ENCODE results near the gene POLR2L.

Gene POLR2L

DNA sequence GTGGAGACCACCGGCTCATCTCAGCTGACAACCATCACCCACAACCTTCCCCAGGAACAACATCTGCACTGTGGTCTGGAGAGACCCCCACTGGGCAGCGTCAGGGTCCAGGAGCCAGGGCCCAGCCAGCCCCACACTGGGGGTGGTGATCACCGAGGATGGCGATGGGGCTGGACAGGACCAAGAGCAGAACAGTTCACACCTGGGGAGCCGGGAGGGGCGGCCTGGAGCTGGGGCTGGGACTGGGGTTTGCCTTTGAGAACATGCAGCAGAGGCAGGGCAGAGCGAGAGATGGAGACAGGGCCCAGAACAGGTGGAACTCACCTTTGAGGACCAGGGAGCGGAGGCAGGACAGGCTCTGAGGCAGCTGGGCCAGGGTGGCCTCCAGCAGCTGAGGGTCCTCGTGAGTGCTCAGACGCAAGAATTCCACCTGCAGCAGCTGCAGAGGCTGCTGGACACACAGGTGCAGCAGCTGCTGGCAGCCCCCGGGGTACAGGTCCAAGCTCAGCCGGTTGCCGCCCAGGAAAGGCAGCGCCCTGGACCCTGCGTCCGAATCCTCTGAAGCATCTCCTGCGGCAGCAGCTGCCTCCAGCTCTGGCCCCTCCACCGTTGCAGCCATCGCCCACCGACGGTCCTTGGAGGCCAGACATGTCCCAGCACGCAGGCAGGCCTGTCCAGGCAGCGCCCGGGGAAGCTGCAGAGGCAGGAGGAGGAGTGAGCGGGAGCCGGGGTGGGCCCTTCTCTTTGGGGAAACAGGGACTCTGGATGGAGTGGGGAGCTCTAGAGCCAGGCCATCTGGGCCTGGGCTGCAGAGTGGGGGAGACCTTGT lies 38.3 kb downstream of the POLR2L start:
- no peak for DNase-seq
- intact Hi-C loops (cut with DNase I) = no loop called here

DNA sequence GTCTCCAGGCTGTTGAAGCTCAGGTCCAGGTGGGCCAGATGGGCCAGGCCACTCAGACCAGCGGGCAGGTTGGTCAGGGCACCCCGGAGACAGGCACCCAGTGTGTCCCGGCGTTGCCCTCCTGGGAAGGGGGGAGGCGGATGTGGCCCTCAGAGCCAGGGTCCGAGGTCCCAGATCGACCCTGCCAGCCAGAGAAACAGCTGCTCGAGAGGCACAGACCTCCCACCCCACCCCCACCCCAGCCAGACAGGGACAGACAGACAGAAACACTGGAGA lies 38.9 kb downstream of the POLR2L start:
- DNase-seq = no peak
- intact Hi-C loops (cut with DNase I) = no loop called here

DNA sequence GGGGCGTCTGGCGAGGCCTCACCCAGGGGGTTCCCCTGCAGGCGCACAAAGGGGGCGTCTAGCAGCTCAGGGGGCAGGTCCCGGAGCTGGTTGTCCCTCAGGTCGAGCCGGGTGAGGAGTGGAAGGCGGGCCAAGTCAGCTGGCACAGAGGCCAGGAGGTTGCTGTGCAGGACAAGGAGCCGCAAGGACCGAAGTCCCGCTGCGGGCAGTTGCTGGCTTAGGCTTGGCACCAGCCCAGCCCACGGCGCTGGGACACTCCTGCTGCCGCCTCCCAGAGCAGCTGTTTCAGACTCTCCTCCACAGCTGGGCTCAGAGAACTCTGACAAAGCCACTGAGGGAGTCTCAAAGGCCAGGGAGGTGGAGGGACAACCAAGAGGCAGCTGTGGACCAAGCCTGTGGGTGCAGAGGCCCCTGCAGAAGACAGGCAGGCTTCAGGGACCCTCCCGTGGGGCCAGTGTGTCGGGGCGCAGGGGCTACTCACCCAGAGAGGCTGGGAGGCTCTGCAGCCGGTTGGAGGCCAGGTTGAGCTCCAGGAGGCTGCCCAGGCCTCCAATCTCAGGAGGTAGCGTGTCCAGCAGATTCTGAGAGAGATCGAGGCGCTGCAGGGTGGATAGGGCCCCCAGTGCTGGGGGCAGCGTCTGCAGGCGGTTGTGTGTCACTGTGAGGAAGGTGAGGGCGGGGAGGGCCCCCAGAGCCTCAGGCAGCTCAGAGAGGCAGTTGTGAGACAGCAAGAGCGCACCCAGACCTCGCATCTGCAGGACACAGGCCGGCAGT lies 39.4 kb downstream of the POLR2L start:
- no peak for DNase-seq
- intact Hi-C loops (cut with DNase I) = no loop called here

DNA sequence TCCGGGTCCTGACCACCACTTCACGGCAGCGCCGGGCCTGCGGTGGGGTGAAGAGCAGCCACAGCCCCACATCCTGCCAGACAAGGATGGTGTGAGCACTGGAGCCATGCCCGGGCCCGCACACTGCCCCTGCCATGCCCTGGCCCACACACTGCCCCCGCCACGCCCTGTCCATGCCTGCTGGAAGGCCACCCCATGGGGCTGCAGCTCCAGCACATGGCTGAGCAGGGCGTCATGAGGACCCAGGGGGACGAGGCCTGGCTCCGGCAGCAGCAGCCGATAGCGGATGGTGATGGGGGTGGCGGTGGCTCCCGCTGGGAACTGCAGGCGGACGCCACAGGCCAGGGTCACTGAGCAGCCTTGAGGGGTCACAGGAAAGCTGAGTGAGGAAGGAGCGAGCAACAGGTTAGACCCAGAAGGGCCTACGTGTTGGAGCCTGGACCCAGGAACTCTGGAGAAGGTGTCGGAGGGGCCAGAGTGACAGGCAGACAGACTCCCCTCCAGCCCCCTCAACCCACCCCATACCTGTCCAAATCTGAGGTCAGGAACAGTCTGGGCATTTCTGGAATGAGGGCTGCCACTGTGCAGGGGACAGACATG lies 40.2 kb downstream of the POLR2L start:
- intact Hi-C loops (cut with DNase I) = no loop called here
- DNase-seq = no peak

DNA sequence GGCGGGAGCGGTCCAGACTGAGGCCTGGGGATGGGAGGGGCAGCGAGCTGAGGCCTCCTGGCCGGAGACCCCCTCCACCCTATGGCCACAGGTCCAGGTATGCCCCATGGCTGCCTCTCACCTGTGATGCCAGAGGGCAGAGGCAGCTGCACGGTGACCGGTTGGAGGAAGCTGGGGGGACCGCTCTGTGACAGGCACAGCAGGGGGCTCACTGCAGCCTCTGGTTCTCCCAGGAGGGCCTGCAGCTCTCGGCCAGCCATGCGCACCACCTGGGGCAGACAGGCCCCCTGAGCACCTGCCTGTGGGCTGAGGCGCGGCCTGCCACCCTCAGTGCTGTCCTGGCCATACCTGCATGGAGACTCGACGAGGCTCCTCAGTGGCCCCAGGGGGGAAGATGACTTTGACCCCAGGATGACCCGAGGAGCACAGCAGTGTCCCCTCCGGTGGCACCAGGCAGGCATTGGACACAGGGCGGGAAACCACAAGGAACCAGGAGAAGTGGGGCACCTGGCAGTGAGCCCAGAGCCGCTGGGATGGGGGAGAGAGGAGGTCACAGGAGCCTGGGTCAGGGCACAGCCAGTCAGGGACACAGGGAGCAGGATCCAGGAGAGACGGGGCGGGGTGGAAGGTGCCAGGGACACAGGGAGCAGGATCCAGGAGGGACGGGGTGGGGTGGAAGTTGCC lies 41.1 kb downstream of the POLR2L start:
- no peak for DNase-seq
- intact Hi-C loops (cut with DNase I) = no loop called here

DNA sequence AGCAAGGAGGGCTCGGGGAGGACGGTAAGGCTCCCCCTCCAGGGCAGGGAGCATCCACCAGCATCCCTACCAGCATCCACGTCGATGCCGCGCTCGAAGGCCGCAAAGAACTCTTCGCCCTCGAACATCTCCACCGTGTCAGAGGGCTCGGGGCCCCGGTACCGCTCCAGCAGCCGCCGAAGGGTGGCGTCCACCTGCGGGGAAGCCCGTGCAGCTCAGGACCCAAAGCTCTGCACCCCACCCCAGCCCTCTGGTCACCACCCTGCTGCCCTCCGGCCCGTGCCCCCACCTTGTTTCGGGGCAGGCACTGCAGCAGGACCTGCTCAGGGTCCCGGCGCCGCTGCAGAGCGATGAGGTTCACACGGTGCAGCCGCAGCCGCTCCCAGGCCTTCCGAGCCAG lies 41.9 kb downstream of the POLR2L start:
- DNase-seq = no peak
- intact Hi-C loops (cut with DNase I) = no loop called here

DNA sequence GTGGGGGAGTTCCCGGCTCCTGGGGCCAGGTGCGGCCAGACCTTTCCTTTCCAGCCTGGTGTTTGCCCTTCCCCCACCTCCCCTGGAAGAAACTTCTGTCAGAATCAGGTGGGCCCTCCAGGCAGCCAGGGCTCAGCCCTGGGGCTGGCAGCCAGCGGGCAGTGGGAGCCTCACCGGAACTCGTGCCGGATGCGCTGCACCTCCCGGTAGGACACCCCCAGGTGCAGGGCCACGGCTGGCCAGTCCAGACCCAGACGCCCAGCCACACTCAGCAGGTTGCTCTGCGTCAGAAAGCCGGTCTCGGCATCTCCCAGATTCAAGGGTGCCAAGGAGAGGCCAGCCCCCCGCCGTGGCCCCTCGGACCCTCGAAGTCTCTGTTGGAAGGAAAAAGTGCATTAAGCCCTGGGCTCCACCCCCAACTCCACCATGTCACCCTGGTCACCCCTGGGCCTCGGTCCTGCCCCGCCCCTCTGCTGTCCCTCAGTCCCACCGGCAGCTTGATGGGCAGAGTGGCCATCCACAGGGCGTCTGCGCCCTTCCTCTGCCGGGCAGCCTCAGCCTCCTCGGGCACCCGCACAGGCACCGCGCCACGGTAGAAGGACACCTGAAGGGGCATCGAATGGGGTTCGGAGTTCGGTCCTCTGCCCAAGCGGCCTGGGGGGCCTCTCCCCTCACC lies 42.5 kb downstream of the POLR2L start:
- peak in 1 of 42 donors; percentile 34 for DNase-seq
- intact Hi-C loops (cut with DNase I) = loop anchor here (5.0 kb wide), 1 partner anchor 72 kb away; no protein-coding TSS in a partner anchor

DNA sequence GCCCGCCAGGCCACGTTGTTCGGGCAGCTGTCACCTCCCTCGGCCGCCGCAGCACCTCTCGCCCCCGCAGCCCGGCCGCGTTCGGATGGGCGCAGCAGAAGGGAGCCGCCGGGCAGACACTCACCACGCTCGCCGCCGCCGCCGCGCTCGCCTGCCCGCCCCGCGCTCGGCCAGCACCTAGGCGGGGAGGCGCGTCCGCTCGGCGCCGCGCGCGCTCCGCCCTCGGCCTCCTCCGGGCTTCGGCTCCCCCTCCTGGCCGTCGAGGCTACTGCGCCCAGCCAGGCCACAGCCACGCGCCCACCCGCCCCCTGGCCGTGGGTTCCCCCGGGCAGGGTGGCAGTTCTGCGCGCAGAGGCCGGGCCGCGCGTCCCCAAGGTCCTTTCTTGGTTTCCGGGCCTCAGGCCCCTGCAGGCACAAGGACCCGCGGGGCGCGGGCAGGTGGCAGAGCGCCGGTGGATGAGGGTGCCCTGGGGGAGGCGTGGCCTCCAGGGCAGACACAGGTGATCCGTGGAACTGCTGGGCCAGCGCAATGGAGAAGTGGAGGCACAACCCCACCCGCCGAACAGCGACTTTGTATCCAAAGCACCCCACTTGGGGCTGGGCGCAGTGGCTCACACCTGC lies 44.1 kb downstream of the POLR2L start, which contains the start of gene SLC25A22:
TSS of gene SLC25A22 (minus strand) at position 189 of the 621 bp plus-strand sequence. CDS start 3,275 bp downstream, outside the sequence.
- intact Hi-C loops (cut with DNase I) = loop anchor here (5.0 kb wide), 1 partner anchor 71 kb away; no protein-coding TSS in a partner anchor
- peak in 40 of 42 donors; percentile 62 to 91 (median 82) for DNase-seq

DNA sequence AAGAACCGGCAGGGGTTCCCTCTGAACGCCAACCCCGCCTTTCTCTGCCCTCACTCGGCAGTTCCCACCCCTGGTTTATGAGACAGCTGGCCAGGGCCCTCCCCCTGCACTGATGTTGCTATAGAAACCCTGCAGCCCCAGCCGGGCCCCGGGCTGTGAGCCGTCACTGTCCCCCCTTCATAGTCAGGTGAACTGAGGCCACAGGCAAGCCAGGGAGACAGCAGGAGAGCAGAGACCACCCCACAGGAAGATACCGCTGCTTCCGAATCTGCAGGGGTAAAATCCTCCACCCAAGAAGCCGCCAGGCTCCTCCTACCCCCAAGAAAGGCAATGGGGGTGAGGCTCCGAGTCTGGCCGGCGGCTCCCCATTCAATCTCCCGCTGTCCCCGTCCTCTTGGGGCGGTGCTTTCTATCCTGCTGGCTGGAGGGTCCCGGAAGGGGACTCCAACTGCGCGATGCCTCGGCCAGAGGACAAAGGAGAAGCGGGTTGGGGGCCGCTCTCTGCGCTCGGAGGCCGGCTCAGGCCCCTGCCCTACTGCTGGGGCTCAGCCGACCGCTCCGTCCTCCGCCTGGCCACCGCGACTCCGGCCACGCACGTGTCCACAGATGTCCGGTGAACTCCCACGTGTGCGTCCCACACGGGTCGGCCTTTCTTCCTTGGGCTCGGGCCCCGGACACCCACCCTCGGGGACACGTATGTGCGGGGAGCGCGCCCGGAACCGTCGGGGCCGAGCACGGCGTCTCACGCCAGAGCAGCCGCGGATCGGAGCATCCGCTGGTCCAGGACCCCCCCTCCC lies 44.8 kb downstream of the POLR2L start:
- DNase-seq = peak; percentile 58 to 87 (median 78)
- intact Hi-C loops (cut with DNase I) = loop anchor here (5.0 kb wide), 1 partner anchor 70 kb away; no protein-coding TSS in a partner anchor

DNA sequence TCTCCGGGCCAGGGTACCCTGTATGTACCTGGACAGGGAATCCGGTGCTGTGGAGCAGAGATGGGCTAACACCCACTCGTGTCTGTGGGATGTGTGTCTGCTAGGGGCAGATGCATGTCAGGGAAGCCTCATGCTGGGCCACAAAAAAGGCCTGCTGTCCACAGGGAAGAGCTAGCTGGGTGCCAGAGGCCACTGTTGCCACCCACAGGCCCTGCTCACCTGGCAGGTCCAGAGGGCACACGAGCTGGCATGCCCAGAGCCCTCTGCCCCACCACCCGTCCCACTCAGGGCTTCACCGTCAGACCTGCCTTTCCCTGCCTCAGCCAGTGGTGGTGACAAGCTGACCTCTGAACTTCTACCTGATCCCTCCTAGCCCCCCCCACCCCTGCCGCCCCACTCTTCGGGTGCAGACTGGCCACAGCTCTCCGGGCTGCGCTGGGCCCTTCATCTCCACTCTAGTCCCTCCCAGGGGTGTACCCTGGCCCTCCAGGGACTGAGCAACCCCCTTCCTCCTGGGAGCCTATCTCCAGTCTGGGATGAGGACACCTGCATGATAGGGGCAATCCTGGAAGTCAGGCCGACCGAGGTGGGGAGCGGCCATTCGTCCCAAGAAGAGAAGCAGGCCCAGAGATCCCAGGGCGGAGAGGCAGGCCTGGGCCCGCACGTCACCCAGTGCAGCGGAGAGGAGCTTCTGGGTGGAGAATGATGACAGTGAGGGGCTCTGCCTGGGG lies 45.6 kb downstream of the POLR2L start:
- intact Hi-C loops (cut with DNase I) = loop anchor here (5.0 kb wide), 1 partner anchor 69 kb away; no protein-coding TSS in a partner anchor
- DNase-seq = peak in 1 of 42 donors; percentile 38

DNA sequence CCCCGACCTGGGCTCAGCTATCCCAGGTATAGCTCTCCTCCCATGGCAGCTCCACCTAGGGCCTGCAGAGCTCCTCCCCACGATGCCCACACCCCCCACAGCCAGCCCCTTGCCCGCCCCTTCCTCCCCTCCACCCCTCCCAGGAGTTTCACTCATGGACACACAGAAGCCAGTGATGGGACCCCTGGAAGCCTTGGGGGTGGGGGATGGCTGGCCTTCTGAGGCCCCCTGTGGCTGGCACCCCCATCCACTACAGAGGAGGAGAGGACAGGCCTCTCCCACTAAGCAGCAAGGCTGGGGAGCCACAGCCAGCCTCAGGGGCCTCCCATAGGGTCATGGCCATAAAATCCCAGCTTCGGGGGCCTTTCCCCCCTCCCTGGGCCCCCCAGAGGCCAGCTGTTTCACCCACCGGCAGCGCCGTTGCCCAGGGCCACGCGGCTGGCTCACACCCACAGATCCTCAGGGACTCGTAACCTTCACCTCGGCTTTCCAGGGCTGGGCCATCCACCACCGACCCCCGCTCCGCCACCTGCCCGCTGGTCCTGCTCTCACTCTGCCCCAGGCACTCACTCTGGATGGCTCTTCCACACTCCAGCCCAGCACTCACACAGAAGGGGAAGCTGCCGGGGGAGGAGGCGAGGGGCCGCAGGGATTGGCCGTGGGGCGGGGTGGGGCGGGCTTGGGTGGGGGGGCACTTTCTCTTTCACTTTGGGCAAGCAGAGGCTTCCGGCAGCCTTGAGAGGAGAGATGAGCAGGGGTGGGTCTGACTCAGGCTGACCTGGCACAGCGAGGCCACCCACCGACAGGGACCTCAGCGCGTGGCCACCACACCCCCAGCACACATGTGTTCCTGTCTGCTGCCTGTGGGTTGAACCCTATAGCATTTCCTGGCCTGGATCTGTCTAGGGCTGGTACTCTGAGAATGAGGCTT lies 46.4 kb downstream of the POLR2L start:
- DNase-seq = peak in 26 of 42 donors; percentile 42 to 75 (median 58)
- intact Hi-C loops (cut with DNase I) = loop anchor here (5.0 kb wide), 1 partner anchor 69 kb away; no protein-coding TSS in a partner anchor

DNA sequence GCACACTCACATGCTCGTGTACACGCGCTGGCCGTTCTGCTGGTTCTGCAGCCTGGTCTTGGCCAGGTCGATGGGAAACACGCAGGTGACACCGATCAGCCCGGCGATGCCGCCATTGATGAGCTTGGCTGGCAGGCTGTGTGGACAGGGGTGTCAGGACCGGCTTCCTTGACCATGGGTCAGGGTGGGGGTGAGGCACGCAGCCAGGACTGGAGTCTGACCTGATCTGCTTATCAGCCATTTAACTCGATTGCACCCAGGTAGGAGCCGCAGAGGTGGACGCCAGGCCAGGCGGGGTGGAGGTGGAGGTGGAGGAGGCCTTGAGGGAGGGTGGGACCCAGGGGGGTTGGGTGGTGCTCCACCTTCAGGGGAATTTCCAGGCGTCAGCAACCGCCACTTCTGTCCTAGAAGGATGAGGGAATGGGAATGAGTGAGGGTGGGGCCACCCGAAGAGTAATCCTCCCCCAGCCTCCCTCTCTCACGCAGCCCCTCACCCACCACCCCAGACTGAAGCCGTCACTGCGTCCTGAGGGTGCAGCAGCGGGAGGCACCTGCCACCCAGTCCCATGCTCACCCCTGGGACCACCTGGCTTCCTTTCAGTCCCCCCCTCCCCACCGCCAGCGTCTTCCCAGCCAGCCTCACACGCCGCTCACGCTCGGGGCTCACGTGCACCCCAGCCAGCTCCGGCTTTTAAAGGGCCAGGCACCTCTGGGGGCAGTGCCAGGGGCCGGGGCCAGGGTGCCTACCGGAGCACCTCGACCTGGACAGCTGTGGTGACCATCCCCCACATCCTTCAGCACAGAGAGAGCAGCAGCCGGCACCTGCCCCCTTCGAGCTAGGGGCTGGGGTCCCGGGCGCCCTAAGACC lies 47.3 kb downstream of the POLR2L start:
- peak in 24 of 42 donors; percentile 41 to 80 (median 66) for DNase-seq
- intact Hi-C loops (cut with DNase I) = loop anchor here (5.0 kb wide), 1 partner anchor 68 kb away; no protein-coding TSS in a partner anchor

DNA sequence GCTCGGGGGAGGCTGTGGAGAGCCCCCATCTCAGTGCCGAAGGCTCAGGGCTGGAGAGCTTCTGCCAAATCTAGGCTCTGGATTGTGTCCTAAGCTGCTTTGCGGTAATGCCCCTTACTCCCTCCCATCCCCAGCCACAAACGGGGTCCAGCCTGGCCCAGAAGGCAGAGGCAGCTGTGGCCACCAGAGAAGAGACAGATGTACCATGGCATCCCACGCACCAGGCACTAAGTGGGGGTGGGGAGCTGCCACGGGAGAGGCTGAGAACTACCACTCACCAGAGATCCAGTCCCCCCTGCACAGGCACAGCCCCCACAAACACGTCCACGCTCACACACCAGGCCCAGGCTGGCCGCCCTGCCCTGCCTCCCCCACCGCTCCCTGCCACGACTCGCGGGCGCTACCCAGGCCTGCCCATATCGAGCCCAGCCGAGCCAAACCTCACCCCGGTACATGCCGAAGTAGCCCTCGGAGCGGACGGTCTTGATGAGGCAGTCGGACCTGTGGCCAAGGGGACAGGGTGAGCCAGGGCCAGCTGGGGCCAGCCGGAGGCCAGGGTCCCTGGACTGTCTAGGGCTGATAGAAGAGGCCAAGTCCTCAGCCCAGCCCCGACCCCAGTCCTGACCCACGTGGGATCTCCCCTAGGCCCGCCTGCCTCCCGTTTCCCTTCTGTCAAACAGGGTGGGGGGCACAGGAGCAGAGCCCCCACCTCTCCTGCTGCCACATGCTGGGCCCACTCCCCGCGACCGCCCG lies 48.1 kb downstream of the POLR2L start:
- intact Hi-C loops (cut with DNase I) = no loop called here
- no peak for DNase-seq

DNA sequence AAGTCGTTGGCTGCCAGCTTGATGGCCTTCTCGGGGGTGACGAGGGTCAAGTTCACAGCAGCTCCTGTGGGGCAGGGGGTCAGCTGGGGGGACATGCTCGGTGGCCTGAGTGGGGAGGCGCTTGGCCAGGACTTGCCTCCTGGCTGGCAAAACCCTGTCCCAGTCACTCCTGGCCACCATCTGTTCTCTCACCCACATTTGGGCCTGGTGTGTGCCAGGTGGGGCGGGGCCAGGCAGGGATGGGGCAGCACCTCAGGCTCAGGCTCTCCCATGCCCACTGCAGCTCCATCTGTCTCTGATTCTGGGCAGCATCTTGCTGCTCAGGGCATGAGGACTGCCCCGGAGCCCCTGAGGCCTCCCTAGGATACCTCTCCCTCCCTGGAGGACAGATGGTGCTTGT lies 48.8 kb downstream of the POLR2L start:
- no peak for DNase-seq
- intact Hi-C loops (cut with DNase I) = no loop called here

Measured in head of caudate nucleus (tissue), 42 donors.